HuH-7 (cell line): ENCODE data around the gene CNTLN.
"Not testable (repeated sequence)": the region's sequence is repeated elsewhere in the genome, so short reads cannot be mapped to it uniquely, and the experiment has no call there.

Source experiments
- DNase-seq: peaks from one replicate; pipeline ENCODE4 v3.0.0; 2011; ENCODE audit warnings: low spot score

CNTLN gene

DNA sequence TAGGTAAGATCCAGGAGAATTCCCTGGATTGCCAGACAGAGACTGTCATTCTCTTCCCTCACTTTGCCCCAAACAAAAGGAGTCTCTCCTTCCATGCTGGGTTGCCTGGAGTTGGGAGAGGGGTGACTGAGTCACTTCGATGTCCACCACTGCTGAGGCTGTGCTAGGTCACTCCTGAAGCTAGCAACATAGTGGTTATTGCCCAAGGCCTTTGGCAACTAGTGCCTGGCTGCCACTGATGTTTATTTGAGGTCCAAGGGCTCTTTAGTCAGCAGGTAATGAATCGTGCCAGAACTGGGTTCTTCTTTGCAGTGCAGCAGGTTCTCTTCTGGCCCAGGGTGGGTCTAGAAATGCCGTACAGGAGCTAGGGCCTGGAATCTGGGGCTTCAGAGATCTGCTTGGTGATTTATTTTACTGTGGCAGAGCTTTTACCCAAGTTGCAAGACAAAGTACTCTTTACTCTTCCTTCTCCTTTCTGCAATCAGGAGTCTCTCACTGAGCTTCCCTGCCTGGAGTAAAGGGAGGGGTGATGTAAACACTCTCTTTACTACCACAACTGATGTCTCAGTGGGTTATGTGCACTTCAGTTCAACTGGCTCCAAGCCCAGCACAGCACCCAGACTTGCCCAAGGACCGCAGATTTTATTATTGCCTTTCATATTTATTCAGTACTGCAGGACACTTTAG is 288.3 kb downstream of the CNTLN start:
- no peak for DNase-seq

DNA sequence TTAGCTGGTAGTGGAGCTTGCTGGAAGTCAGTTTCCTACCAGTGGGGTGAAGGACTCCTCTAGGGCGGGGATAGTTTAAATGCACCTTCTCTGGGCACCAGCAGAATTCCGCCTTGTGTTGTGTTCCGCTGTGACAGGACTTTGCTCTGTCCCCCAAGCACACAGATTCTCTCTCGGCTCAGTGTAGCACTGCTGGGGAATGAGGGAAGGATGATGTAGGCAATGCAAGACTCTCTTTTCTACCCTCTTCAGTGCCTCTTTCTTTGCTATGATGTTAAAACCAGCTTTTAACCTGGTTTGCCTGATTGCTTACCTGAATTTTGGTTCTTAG is 288.8 kb downstream of the CNTLN start:
- no peak for DNase-seq

DNA sequence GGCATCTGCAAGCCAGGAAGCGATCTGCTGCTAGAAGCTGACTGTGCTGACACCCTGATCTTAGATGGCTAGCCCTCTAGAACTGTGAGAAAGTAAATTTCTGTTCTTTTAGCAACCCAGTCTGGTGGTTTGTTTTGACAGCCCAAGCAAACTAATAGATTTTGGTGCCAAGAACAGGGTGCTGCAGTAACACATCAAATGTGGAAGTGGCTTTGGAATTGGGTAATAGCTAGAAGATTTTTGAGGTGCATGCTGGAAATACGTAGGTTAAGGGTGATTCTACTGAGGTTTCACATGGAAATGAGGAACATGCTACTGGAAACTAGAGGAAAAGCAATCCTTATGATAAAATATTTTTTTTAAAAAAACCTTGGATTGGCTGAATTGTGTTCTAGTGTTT is 290.5 kb downstream of the CNTLN start:
- no peak for DNase-seq

DNA sequence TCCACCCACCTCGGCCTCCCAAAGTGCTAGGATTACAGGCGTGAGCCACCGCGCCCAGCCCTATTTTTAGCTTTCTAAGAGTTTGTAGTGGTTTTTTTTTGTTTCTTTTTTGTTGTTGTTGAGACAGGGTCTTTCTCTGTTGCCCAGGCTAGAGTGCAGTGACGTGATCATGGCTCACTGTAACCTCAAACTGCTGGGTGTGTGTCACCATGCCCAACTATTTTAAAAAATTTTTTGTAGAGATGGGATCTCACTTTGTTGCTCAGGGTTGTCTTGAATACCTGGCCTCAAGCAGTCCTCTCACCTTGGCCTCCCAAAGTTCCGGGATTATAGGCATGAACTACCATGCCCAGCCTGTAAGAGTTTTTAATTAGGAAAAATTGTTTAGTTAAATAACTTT is 298.7 kb downstream of the CNTLN start:
- no peak for DNase-seq

DNA sequence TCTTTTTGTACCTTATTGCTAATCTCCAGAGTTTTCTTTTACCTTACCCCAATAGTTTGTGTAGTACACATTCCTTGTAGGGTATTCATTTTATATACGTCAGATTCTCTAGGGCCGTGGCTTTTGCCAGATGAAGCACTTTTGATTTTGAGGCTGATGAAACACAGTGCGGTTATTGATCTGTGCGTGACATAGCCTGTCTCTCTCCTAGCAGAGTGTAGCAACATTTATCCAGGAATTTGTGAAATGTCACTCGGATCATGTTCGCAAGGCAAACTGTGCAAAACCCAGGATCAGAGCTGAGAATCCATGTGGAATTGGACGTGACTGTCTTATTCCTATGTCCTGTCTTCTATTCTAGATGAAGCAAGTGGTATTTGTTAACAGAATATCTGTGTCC is 302.0 kb downstream of the CNTLN start:
- no peak for DNase-seq

DNA sequence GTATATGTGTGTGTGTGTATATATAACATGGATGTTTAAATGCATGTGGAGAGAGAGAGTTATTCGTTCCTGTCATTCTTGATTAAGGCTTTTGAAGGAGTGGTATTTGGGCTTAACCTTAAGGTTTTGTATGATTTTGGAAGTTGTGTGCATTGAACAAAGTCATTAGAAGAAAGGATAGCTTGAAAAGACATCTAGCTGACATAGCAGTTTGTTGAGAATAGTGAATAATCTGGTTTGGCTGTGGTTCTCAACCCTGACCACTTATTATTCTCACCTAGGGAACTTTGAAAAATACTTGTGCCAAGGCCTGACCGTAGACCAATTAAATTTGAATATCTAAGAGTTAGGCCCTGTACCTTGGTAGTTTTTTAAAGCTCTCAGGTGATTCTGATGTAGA is 303.0 kb downstream of the CNTLN start:
- DNase-seq, result no peak

DNA sequence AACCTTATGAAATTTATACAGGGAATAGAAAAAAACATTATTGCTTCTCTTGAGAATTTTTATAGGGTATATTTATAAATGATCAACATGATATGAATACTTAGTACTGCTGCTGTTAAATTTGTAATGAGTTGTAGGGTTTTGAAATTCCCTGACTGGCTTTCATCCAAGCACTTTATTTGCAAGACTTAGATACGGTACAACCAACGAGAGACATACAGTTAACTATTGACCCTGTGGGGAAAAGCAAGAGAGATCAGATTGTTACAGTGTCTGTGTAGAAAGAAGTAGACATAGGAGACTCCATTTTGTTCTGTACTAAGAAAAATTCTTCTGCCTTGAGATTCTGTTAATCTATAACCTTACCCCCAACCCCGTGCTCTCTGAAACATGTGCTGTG is 310.3 kb downstream of the CNTLN start:
- not testable (repeated sequence) for DNase-seq

DNA sequence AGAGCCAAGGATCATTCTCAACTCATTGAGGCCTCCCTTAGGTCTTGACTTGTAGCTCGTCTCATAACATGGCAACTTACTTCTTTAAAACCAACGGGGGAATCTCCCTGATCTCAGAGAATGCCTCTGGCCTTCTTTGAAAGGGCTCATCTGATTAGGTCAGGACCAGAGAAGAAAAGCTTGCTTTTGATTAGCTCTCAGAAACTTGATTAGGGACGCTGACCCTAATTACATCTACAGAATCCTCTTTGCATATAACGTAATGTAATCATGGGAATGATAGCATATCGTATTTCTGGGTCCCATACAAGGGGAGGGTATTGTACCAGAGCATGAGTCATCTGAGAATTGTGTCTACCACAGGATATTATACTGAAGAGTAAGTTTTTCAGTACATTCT is 318.9 kb downstream of the CNTLN start:
- no peak for DNase-seq

DNA sequence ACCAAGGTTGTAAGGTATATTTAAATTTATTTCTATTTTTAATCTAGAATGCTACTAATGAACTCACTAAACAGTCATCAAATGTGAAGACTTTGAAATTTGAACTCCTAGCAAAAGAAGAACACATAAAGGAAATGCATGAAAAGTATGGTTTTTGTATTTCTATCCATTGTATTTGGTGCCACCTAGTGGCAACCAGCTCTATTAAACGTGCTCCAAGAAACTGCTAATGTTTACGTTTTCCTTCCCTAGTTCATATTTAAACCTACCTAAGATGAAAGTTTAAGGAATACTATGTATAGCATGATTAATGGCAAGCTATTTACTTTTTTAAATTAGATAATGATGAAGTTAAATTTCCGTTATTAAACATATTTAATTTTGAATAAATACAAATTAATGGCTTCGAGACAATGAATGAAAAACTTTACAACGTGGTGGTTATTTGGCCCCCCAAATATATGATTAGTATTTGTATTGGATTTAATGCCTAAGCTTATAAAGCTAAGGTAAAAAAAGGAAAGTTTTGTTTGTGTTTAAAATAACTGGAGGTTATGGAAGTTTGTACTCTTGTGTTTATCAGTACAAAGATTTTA is 328.1 kb downstream of the CNTLN start:
- no peak for DNase-seq

DNA sequence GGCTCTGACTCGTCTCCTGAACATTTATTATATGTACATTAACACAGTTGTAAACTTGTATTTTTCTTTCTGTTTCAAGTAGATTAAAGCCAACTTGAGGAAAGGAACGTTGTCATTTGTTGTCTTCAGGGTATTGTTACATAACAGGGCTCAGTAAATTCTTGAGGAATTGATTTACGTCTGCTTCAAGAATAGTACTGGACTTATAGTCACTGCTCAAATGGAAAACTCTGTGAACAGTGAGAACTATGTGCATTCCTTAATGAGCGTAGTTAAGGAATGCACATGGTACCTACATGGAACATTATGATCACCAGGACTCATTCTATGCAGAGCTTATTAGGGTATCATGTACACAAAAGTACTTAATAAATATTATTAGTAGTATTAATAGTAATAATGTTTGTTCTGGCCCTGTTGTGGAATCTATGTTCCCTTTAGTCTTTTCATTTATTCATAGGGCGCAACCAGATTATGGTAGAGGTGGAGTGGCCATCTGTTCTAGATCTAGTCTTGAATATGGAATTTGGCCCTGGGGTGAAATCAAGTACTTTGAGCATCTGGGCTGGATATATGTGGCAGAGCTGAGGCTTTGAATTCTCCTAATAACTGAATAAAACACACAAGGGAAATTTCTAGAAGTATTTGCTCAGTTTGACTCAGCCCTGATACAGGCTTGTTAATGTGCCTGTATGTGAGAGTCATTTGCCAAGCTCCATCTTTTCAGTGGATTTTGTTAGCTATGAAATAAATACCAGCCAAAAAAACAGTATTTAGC is 335.4 kb downstream of the CNTLN start:
- no peak for DNase-seq

DNA sequence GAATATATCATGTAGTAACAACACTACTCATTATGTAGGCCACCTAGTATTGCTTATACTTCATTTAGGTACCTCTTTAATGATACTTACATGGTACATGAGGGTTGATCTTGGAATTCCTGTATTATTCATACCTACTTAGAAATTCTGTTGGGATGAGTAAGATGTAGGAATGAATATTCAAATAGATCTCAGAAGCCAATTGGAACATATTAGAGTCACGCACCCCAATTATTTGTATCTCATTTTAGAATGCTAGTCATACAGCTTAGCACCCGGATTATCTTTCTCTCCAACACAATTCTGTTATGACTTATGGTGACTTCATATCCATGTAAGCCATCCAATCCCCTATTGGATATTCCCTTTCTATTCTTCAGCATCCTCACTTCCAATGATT is 337.3 kb downstream of the CNTLN start:
- no peak for DNase-seq

DNA sequence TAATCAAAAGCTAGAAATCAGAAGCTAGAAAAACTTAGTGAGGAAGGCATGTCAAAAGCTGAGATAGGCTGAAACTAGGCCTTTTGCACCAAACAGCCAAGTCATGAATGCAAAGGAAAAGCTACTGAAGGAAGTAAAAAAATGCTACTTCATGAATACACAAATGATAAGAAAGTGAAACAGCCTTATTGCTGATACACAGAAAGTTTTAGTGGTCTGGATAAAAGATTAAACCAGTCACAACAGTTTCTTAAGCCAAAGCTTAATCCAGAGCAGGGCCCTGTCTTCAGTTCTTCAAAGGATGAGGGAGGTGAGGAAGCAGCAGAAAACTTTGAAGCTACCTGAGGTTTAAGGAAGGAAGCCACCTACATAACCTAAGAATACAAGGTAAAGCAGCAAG is 341.6 kb downstream of the CNTLN start:
- no peak for DNase-seq

DNA sequence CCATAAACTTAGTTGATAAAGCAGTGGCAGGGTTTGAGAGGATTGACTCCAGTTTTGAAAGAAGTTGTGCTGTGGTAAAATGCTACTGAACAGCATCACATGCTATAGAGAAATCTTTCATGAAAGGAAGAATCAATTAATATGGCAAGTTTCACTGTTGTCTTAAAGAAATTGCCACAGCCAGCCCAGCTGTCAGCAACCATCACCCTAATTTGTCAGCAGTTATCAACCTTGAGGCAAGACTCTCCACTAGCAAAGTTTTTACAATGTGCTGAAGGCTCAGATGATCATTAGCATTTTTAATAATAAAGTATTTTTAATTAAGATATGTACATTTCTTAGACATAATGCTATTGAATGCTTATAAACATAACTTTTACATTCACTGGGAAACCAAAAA is 343.0 kb downstream of the CNTLN start:
- DNase-seq, result no peak

DNA sequence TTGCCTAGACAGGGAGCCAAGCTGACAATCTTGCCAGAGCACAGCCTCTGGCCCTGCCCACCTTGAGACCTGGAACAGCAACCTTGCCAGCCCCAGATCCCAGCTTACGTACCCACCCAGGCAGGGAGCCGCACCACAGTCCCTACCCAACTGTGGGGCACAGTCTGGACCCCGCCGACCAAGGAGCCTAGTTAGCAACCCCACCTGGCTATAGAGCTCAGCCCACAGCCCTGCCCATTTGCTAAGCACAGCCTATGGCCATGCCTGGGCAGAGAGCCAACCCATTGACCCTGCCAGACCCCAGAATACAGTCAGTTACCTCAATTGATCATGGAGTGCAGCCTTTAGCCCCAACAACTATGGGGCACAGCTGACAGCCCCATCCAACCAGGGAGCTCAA is 346.1 kb downstream of the CNTLN start:
- DNase-seq, result no peak

DNA sequence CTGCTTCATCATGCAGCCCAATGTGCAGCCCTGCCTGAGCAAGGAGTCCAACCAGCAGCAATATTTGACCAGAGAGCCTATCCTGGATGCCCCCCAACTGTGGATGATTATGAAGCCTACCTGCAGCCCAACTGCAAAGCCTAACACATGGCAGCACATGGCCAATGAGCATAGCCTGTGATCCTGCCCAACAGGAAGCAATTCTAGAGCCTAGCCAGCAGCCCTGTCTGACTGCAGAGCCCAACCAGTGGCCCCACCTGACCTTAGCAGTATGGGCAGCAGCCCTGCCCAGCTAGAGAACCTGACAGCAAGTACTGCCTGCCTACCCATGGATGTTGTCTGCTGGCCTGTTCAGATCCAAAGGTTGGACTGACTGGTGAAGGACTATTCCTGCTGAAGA is 346.7 kb downstream of the CNTLN start:
- DNase-seq, result no peak

DNA sequence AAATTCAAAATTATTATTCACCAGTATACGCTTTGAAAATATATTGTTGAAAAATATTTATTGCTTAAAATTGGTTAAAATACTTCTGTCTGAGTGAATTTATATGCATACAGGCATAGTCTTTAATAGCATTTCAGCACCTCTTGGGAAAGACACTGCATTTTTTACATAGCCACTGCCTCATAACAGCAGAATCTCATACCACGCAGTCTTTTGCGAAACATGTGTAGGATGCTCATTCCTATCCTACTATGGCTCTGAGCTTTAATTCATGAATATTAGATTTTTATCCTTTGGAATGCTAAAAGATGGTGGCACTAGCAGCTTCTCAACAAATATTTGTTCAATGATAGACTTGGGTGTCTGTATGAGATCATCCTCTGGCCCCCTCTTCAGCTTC is 350.1 kb downstream of the CNTLN start:
- DNase-seq, result no peak

DNA sequence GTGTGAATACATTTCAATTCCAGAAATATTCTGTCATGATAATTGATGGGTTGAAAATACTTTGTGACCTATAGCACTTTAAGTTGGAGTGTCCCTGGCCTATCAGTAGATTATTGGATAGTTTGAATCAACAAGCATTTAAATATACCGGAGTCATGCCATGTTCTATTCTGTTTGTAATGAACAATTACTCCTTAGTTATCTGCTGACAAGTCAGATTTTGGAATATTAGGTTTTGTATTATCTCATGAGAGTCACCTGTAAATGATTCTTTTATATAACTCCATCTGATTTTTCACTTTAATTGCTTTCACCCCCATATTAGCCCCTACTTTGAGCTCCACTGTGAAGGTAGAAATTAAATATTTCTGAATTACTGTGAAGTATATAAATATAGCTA is 351.6 kb downstream of the CNTLN start:
- DNase-seq, result no peak

DNA sequence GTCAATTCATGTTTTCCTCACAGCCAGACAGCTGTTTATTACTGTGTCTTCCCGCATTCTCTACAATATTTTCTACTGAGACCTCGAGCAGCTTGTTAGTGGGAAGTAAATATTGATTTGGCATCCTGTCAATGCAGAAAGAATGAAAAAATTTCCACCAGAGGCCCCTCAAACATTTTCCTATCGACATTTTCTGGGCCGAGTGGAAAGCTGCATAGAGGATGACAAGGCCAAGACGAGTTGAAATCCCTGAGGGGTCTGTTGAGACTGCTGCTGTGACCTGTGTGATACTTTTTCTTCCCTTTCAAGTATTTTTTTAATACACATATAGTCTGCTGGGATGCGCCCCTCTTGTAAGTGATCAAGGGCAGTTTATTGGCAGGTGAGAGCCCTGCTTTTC is 352.6 kb downstream of the CNTLN start:
- no peak for DNase-seq

DNA sequence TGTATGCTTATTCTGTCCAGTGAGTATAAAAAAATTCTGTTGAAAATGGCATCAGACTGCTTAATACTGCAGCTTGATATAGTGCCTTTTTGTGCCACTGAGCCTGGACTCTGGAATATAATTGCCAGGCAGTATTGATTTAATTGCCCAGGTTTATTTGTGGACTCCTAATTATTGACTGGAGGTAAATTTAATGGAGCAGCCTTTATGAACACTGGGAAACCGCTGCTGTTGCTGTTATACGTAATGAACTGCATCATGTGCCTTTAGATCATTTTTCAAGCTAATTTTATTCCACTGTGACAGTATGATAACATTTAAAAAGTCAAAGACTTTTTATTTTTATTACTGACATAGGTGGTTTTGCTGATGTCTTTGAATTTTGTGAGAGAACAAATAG is 353.8 kb downstream of the CNTLN start:
- DNase-seq, result no peak

DNA sequence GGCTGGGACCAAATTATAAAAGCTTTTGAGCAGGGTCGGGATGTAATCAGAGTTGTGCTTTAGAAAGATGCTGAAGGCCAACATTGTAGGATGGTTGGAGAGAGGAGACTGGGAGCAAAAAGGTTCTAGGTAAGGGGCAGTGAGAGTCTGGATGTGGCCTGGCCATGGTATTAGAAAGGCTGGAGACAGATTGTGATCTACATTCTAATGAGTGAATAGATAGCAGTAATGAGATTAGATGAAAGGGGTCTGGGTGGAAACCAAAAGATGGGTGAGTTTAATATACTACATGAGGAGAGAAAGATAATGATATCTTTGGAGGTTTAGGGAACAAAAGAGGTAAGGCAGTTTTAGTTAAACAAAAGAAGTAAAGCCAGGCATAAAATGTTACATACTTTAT is 355.3 kb downstream of the CNTLN start:
- DNase-seq, result no peak

DNA sequence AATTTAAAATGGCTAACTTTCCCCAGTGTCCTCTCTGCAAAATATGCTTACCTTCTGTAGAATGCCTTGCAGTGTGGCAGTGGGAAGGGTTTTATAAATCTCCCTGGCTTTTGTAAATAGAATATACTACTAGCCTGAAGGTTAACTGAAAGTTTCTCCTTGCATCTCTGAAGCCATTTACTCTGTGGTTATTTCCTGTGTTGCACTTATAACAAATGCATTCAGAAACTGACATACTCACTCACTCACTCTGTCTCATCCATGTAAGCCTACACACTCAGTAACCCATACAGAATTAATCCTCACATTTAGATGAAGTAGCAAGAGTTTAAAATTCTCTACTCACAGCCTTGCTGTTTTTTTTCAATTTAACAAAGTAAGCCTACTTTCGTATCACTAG is 356.9 kb downstream of the CNTLN start:
- DNase-seq, result no peak

DNA sequence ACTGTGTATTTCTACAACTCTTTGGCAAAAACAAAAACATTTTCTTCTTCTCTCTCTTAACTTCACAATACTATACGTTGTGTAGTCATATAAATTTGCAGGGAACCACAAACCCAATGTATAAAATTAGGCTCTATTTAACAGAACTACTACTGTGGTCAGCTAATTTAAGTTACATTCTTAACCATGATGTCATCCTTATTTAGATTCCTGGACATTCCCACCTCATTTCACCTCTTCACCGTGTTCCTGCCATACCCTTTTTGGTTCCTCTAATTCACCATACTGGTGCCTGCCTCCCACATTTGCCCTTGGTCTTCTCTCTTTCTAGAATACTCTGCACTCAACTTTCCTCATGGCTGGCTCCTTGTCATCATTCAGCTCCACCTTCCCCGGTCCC is 368.4 kb downstream of the CNTLN start:
- DNase-seq, result no peak

DNA sequence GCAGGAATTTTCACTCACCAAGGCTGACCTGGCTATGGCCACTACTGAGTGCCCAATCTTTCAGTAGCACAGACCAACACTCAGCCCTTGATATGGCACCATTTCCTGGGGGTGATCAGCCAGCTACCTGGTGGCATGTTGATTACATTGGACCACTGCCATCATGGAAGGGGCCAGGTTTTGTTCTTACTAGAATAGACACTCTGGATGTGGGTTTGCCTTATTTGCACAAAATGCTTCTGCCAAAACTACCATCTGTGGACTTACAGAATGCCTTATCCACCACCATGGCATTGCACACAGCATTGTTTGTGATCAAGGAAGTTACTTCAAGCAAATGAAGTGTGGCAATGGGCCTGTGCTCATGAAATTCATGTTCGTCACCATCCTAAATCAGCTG is 374.3 kb downstream of the CNTLN start:
- DNase-seq, result no peak

DNA sequence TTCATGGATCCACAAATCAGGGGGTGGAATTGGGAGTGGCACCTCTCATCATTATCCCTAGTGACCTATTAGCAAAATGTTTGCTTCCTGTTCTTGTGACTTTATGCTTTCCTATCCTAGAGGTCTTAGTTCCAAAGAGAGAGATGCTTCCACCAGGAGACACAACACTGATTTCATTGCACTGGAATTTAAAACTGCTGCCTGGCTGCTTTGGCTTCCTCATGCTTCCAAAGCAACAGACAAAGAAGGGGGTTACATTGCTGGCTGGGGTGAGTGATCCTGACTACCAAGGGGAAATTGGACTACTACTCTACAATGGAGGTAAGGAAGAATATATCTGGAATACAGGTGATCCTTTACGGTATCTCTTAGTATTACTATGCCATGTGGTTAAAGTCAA is 374.9 kb downstream of the CNTLN start:
- no peak for DNase-seq
